SU-DHL-6 (cell line): ENCODE data around the gene FLT3LG.

Source experiments
- H2AFZ ChIP-seq: fragments of 200-600 bp; sonication (generic); 2 replicates; pipeline ENCODE4 v1.6.1; 2014; ENCODE audit warnings: low read depth, mild to moderate bottlenecking, moderate library complexity, mixed read lengths, antibody characterized with exemption, low read length; ENCODE audit not compliant: severe bottlenecking
- H3F3A ChIP-seq: fragments of 200-600 bp; shearing (Covaris generic); 2 replicates; pipeline ENCODE4 v1.6.0; 2016; ENCODE audit warnings: antibody characterized with exemption, mild to moderate bottlenecking; ENCODE audit not compliant: insufficient read depth
- H3K27ac ChIP-seq: fragments of 200-600 bp; sonication (generic); 2 replicates; pipeline ENCODE4 v1.5.1; 2016; ENCODE audit warnings: low read depth, mild to moderate bottlenecking, low read length, moderate library complexity, mixed read lengths
- H3K27me3 ChIP-seq: fragments of 200-600 bp; sonication (generic), shearing (Covaris generic); 2 replicates; pipeline ENCODE4 v1.6.0; 2014; ENCODE audit warnings: mild to moderate bottlenecking, low read length
- H3K36me3 ChIP-seq: fragments of 200-600 bp; sonication (generic); 2 replicates; pipeline ENCODE4 v1.6.1; 2014; ENCODE audit warnings: mild to moderate bottlenecking, low read length, mixed read lengths
- H3K4me2 ChIP-seq: fragments of 300-600, 200-600 bp; shearing (Covaris generic), sonication (generic); 2 replicates; pipeline ENCODE4 v1.6.0; 2014; ENCODE audit warnings: low read length, low read depth, mild to moderate bottlenecking; ENCODE audit not compliant: poor library complexity, severe bottlenecking
- H3K4me3 ChIP-seq: fragments of 200-600 bp; sonication (generic); 2 replicates; pipeline ENCODE4 v1.5.1; 2014; ENCODE audit warnings: antibody characterized with exemption, low read length, mild to moderate bottlenecking, mixed read lengths; ENCODE audit not compliant: insufficient read depth, poor library complexity, severe bottlenecking
- H3K79me2 ChIP-seq: fragments of 200-600 bp; sonication (generic); 2 replicates; pipeline ENCODE4 v1.6.1; 2014; ENCODE audit warnings: mild to moderate bottlenecking, low read length, moderate library complexity; ENCODE audit not compliant: insufficient read depth
- H3K9ac ChIP-seq: fragments of 200-600 bp; sonication (generic); 2 replicates; pipeline ENCODE4 v1.7.0; 2014; ENCODE audit warnings: mild to moderate bottlenecking, low read length
- H3K9me2 ChIP-seq: fragments of 200-600 bp; sonication (generic); replicated peaks from 2 replicates; pipeline ENCODE4 v1.6.1; 2014; ENCODE audit warnings: low read length; ENCODE audit not compliant: insufficient read depth
- H3K9me3 ChIP-seq: fragments of 200-600 bp; sonication (generic); 2 replicates; pipeline ENCODE4 v1.6.1; 2014; ENCODE audit warnings: low read length, mixed read lengths; ENCODE audit not compliant: insufficient read depth
- H4K20me1 ChIP-seq: fragments of 200-600 bp; sonication (generic); 2 replicates; pipeline ENCODE4 v1.6.1; 2014; ENCODE audit warnings: low read depth, mild to moderate bottlenecking, antibody characterized with exemption, low read length, moderate library complexity, mixed read lengths
- CTCF ChIP-seq: fragments of 200-600 bp; sonication (generic); IDR thresholded peaks from one replicate; pipeline ENCODE4 v1.5.1; 2017; ENCODE audit warnings: antibody characterized with exemption, mild to moderate bottlenecking, low read length, moderate library complexity; ENCODE audit not compliant: insufficient read depth, poor library complexity, severe bottlenecking
- EZH2phosphoT487 ChIP-seq: fragments of 200-600 bp; sonication (generic), shearing (Covaris generic); conservative IDR thresholded peaks from 2 replicates; pipeline ENCODE4 v1.6.1; 2018; ENCODE audit warnings: mild to moderate bottlenecking, antibody characterized with exemption, low read length, moderate library complexity, mixed read lengths

The FLT3LG gene

GRCh38 chr19:49492573-49493405 lies 18.8 kb downstream of the FLT3LG start:
- Histone ChIP-seq H3K4me2 (no peak overlapping the region), H4K20me1 (peaks cover 2% of the 10 kb centered on the region; the same call in 1 of the 2 replicates), H3K9me2 (no peaks in the 10 kb centered on the region), H3K27ac (peak overlapping the region; percentile 24), H3K9me3 (no peaks in the 10 kb centered on the region), H3K9ac (no peak overlapping the region), H3K27me3 (no peaks in the 10 kb centered on the region), H3K4me3 (no peak overlapping the region), H3K79me2 (peaks cover 37% of the 10 kb centered on the region), H3K36me3 (peaks cover 42% of the 10 kb centered on the region), H3F3A (peaks cover 85% of the 10 kb centered on the region), H2AFZ (no peak overlapping the region)
- TF ChIP-seq CTCF (no peak), EZH2phosphoT487 (no peak)

GRCh38 chr19:49496574-49497008 lies 22.6 kb downstream of the FLT3LG start:
- no peak for TF ChIP-seq EZH2phosphoT487
- TF ChIP-seq CTCF: no peak

GRCh38 chr19:49497047-49497788 lies 23.2 kb downstream of the FLT3LG start:
- peak overlapping the region; percentile 83 for H3K4me2 ChIP-seq
- H3K4me3 ChIP-seq: peak overlapping the region; percentile 96
- no peaks in the 10 kb centered on the region for H3K27me3 ChIP-seq
- peaks cover 8% of the 10 kb centered on the region for H3K79me2 ChIP-seq
- no peaks in the 10 kb centered on the region for H3K9me3 ChIP-seq
- no peak overlapping the region for H2AFZ ChIP-seq
- TF ChIP-seq CTCF (no peak), EZH2phosphoT487 (no peak)
- peaks cover 24% of the 10 kb centered on the region for H3K36me3 ChIP-seq
- H3F3A ChIP-seq: peaks cover 77% of the 10 kb centered on the region
- no peaks in the 10 kb centered on the region for H3K9me2 ChIP-seq
- H3K9ac ChIP-seq: peak overlapping the region; percentile 99
- H3K27ac ChIP-seq: peak overlapping the region; percentile 74
- peaks cover 14% of the 10 kb centered on the region; the same call in 1 of the 2 replicates for H4K20me1 ChIP-seq

More at GRCh38 chr19:49496574-49497008, 22.6 kb downstream of the FLT3LG start:
- Histone ChIP-seq H3K36me3 (peaks cover 24% of the 10 kb centered on the region), H4K20me1 (peaks cover 14% of the 10 kb centered on the region; the same call in 1 of the 2 replicates), H3K27me3 (no peaks in the 10 kb centered on the region), H3K9ac (peak overlapping the region; percentile 99), H3K4me3 (peak overlapping the region; percentile 96), H3K9me3 (no peaks in the 10 kb centered on the region), H3K79me2 (peaks cover 8% of the 10 kb centered on the region), H3K9me2 (no peaks in the 10 kb centered on the region), H3F3A (peaks cover 80% of the 10 kb centered on the region), H3K27ac (peak overlapping the region; percentile 74), H3K4me2 (peak overlapping the region; percentile 83), H2AFZ (no peak overlapping the region)
